H1 (cell line): ENCODE measurements around the gene MARK1. TPM values are rescaled to one million over a fixed set of nuclear protein-coding genes. Genes with fewer than 3 reads are reported as not detected.

Experiments
- CTCF ChIA-PET: fragments of 300-600 bp; sonication (Branson Sonifier 250); formaldehyde crosslinking; loops from one replicate; lab custom pipeline; 2021; ENCODE audit not compliant: partially characterized antibody; lab: Charles Lee
- POLR2A ChIA-PET: fragments of 300-600 bp; sonication (Branson Sonifier 250); formaldehyde crosslinking; loops from one replicate; lab custom pipeline; 2021; ENCODE audit warnings: inconsistent platforms; ENCODE audit not compliant: partially characterized antibody; lab: Charles Lee
- DNase-seq, 2 experiments: peaks; one replicate each; pipeline versions ENCODE4 v3.0.0 to v3.0.0-alpha.2; 2010 to 2022; ENCODE audit warnings: low spot score in 2 of 2, low read depth in 1 of 2, mixed read lengths in 1 of 2
- FAIRE-seq: peaks from 2 replicates; lab custom pipeline; 2011; peaks lifted over from hg19 to GRCh38; lab: Jason Lieb, UNC
- H2AFZ ChIP-seq: 2 replicates; pipeline ENCODE4 v1.8.1; 2012; ENCODE audit warnings: low read length, inconsistent platforms
- H2AK5ac ChIP-seq: 2 replicates; pipeline ENCODE4 v1.6.1; 2013; ENCODE audit warnings: low read depth, low read length
- H2BK120ac ChIP-seq: replicated peaks from 2 replicates; pipeline ENCODE3; 2013; ENCODE audit warnings: low read depth, low read length, inconsistent platforms
- H2BK12ac ChIP-seq: 2 replicates; pipeline ENCODE4 v1.6.1; 2013; ENCODE audit warnings: low read depth, low read length
- H2BK15ac ChIP-seq: 2 replicates; pipeline ENCODE4 v1.6.1; 2013; ENCODE audit warnings: low read length
- H2BK20ac ChIP-seq: 2 replicates; pipeline ENCODE4 v1.6.1; 2013; ENCODE audit warnings: low read length
- H2BK5ac ChIP-seq: 2 replicates; pipeline ENCODE4 v1.6.1; 2013; ENCODE audit warnings: low read depth, low read length
- H3K14ac ChIP-seq: 2 replicates; pipeline ENCODE4 v1.6.1; 2013; ENCODE audit warnings: inconsistent platforms; ENCODE audit not compliant: insufficient read length
- H3K18ac ChIP-seq: 2 replicates; pipeline ENCODE4 v1.6.1; 2013; ENCODE audit warnings: low read length; ENCODE audit errors: extremely low read depth
- H3K23ac ChIP-seq: 2 replicates; pipeline ENCODE4 v1.6.1; 2013; ENCODE audit warnings: inconsistent platforms; ENCODE audit not compliant: insufficient read length
- H3K23me2 ChIP-seq: 2 replicates; pipeline ENCODE4 v1.6.1; 2013; ENCODE audit warnings: low read depth, low read length
- H3K27ac ChIP-seq: 2 replicates; pipeline ENCODE4 v1.6.1; 2011; ENCODE audit warnings: low read depth, low read length, inconsistent platforms
- H3K27me3 ChIP-seq, 4 experiments: replicated peaks in 1 of 4; 1 replicate in 1 of 4; 2 replicates in 3 of 4; pipeline versions ENCODE4 v1.6.1 to v1.8.1; 2011 to 2013; ENCODE audit warnings: low read length in 3 of 4, mild to moderate bottlenecking in 3 of 4, inconsistent platforms in 2 of 4, mixed read lengths in 2 of 4, moderate library complexity in 1 of 4; ENCODE audit not compliant: control insufficient read depth in 3 of 4, insufficient read depth in 3 of 4; ENCODE audit errors: extremely low read depth in 1 of 4
- H3K36me3 ChIP-seq, 4 experiments: 2 replicates each; pipeline versions ENCODE4 v1.6.1 to v1.8.1; 2011 to 2013; ENCODE audit warnings: mild to moderate bottlenecking in 4 of 4, low read length in 3 of 4, moderate library complexity in 2 of 4, control low read depth in 1 of 4, inconsistent platforms in 1 of 4; ENCODE audit not compliant: insufficient read depth in 4 of 4, control insufficient read depth in 2 of 4
- H3K4ac ChIP-seq: replicated peaks from 2 replicates; pipeline ENCODE3; 2013; ENCODE audit warnings: low read length, low read depth, mixed read lengths, inconsistent platforms; ENCODE audit not compliant: insufficient read length
- H3K4me1 ChIP-seq, 4 experiments: replicated peaks in 1 of 4; 1 replicate in 1 of 4; 2 replicates in 3 of 4; pipeline versions ENCODE4 v1.6.1 to v1.8.1; 2011 to 2013; ENCODE audit warnings: low read length in 3 of 4, inconsistent platforms in 2 of 4, mixed read lengths in 1 of 4; ENCODE audit not compliant: insufficient read depth in 4 of 4, control insufficient read depth in 3 of 4
- H3K4me2 ChIP-seq, 2 experiments: 2 replicates each; pipeline versions ENCODE4 v1.6.1 to v1.8.1; 2011 to 2013; ENCODE audit warnings: low read depth in 2 of 2, low read length in 2 of 2, control low read depth in 1 of 2, inconsistent platforms in 1 of 2, mild to moderate bottlenecking in 1 of 2; ENCODE audit not compliant: insufficient read depth in 1 of 2
- H3K4me3 ChIP-seq, 4 experiments: fragments of 200-600, 300-600 bp in 1 of 4; sonication (generic), shearing (Covaris generic), sonication (Bioruptor Twin) in 1 of 4; 2 replicates each; pipeline versions ENCODE4 v1.5.1 to v1.8.1; 2011 to 2016; ENCODE audit warnings: low read length in 4 of 4, low read depth in 3 of 4, control low read depth in 2 of 4, inconsistent platforms in 2 of 4, mild to moderate bottlenecking in 2 of 4, mixed read lengths in 1 of 4, moderate library complexity in 1 of 4; ENCODE audit not compliant: insufficient read depth in 2 of 4; ENCODE audit errors: extremely low read depth in 1 of 4
- H3K56ac ChIP-seq: replicated peaks from 2 replicates; pipeline ENCODE3; 2013; ENCODE audit warnings: low read depth, mild to moderate bottlenecking, mixed read lengths, low read length, inconsistent platforms; ENCODE audit not compliant: insufficient read length
- H3K79me1 ChIP-seq: 2 replicates; pipeline ENCODE4 v1.6.1; 2013; ENCODE audit warnings: low read depth, low read length, control low read depth
- H3K79me2 ChIP-seq, 2 experiments: 2 replicates each; pipeline versions ENCODE4 v1.6.1 to v1.8.1; 2012 to 2013; ENCODE audit warnings: low read length in 2 of 2, mild to moderate bottlenecking in 2 of 2, inconsistent platforms in 1 of 2; ENCODE audit not compliant: insufficient read depth in 2 of 2, control insufficient read depth in 1 of 2
- H3K9ac ChIP-seq, 4 experiments: replicated peaks in 1 of 4; 1 replicate in 1 of 4; 2 replicates in 3 of 4; pipeline versions ENCODE4 v1.6.1 to v1.8.1; 2011 to 2013; ENCODE audit warnings: low read depth in 3 of 4, low read length in 3 of 4, control low read depth in 2 of 4, mild to moderate bottlenecking in 2 of 4, moderate library complexity in 2 of 4, inconsistent platforms in 1 of 4; ENCODE audit errors: extremely low read depth in 1 of 4
- H3K9me3 ChIP-seq, 2 experiments: 2 replicates each; pipeline versions ENCODE4 v1.6.1 to v1.8.1; 2012 to 2013; ENCODE audit warnings: mild to moderate bottlenecking in 2 of 2, moderate library complexity in 2 of 2, control low read depth in 1 of 2, inconsistent platforms in 1 of 2, low read depth in 1 of 2, low read length in 1 of 2, mixed read lengths in 1 of 2; ENCODE audit not compliant: insufficient read depth in 2 of 2
- H4K20me1 ChIP-seq, 2 experiments: replicated peaks in 1 of 2; 2 replicates each; pipeline versions ENCODE3 to v1.8.1; 2011 to 2013; ENCODE audit warnings: inconsistent platforms in 2 of 2, low read length in 2 of 2, mild to moderate bottlenecking in 1 of 2; ENCODE audit not compliant: insufficient read depth in 2 of 2, control insufficient read depth in 1 of 2
- H4K5ac ChIP-seq: 2 replicates; pipeline ENCODE4 v1.6.1; 2013; ENCODE audit warnings: low read length, low read depth, mixed read lengths, inconsistent platforms; ENCODE audit not compliant: insufficient read length
- H4K8ac ChIP-seq: 2 replicates; pipeline ENCODE4 v1.8.0; 2013; ENCODE audit warnings: mild to moderate bottlenecking, moderate library complexity, low read length, inconsistent platforms; ENCODE audit not compliant: insufficient read depth; ENCODE audit errors: extremely low read depth
- H4K91ac ChIP-seq: replicated peaks from 2 replicates; pipeline ENCODE3; 2013; ENCODE audit warnings: low read length, mixed read lengths, inconsistent platforms; ENCODE audit not compliant: insufficient read length
- NANOG ChIP-seq: IDR thresholded peaks from 2 replicates; pipeline ENCODE4 v1.6.1; 2011; ENCODE audit warnings: low read length, low read depth, mild to moderate bottlenecking, inconsistent platforms; ENCODE audit not compliant: insufficient read depth, poor library complexity, severe bottlenecking
- POU5F1 ChIP-seq: IDR thresholded peaks from 2 replicates; pipeline ENCODE4 v1.6.1; 2011; ENCODE audit warnings: low read depth, mild to moderate bottlenecking, low read length, moderate library complexity
- RBBP5 ChIP-seq: IDR thresholded peaks from 2 replicates; pipeline ENCODE4 v1.7.1; 2012; ENCODE audit warnings: low read depth, mild to moderate bottlenecking, inconsistent platforms, low read length, moderate library complexity, borderline replicate concordance
- SUZ12 ChIP-seq: fragments of 200-600 bp; sonication (generic); IDR thresholded peaks from 2 replicates; pipeline ENCODE4 v1.6.1; 2012; ENCODE audit warnings: mild to moderate bottlenecking, inconsistent platforms, low read length, moderate library complexity, mixed read lengths
- WGBS, 2 experiments: shearing (Covaris generic) in 1 of 2; methylation state at CpG; one replicate each; pipeline versions ENCODE4 v1.1.6 to v1.1.7; 2013 to 2015; ENCODE audit warnings: low lambda C conversion rate in 2 of 2, mixed read lengths in 2 of 2, inconsistent platforms in 1 of 2, low coverage in 1 of 2, missing lambda C conversion rate in 1 of 2; ENCODE audit not compliant: insufficient replicate concordance in 2 of 2, insufficient coverage in 1 of 2, insufficient read length in 1 of 2; ENCODE audit errors: extremely low coverage in 1 of 2, missing lambda C conversion rate in 1 of 2; 5-methylcytosine and 5-hydroxymethylcytosine counted together
- polyA plus RNA-seq, 7 experiments: library from polyadenylated mRNA; depleted of rRNA in 3 of 7; stranded (reverse) in 5 of 7; unstranded in 2 of 7; fragments of >200 nt in 5 of 7; fragments of 200-250 nt in 2 of 7; gene quantifications; 1 replicate in 5 of 7; 2 replicates in 1 of 7; 4 replicates in 1 of 7; pipeline versions ENCODE4 v1.2.1 to v1.2.3, GENCODE V29; 2011 to 2013; ENCODE audit warnings: missing spikeins in 2 of 7, mixed read lengths in 2 of 7
- total RNA-seq: library from RNA; stranded (reverse); fragmentation: NEBNext Ultra II Directional; extraction: Animal tissue kit (Norgen Biotek cat#: 25700); gene quantifications from 2 replicates; pipeline ENCODE4 v1.2.1, GENCODE V29; 2021
- TF ChIP-seq, protein P1 (sequence below): IDR thresholded peaks from 2 replicates; pipeline ENCODE4 v1.6.1; 2012; ENCODE audit warnings: low read length, inconsistent platforms

The MARK1 gene
- total and polyA plus RNA-seq, 2 of the 8 experiments (the other 6 are each of a cell fraction or from before 2014, with no cell fraction given): 5.5 to 20.5 TPM

DNA sequence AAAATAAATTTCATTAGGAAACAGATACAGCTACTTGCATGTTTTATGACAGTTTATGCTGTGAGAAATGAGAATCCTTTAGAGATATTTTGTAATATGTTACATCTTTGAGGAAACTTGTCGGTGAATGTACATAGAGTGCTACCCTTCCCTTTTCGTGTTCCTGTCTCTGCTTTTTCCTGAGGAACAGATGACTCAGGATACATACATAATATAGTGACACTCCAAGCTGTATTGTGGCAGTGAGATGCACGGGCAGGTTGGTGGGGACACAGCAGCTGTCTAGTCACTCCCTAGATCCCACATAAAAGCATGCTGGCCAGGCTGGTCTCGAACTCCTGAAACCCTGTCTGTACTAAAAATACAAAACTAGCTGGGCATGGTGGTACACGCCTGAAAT, 20.9 kb upstream of the MARK1 start:
- no peak overlapping the region for H2AFZ ChIP-seq
- FAIRE-seq (no peak), DNase-seq (no peak)
- no peak overlapping the region for H2BK15ac ChIP-seq
- no peak overlapping the region for H4K5ac ChIP-seq
- no peaks in the 10 kb centered on the region for H3K9me3 ChIP-seq
- no peak overlapping the region for H3K56ac ChIP-seq
- no peak overlapping the region for H3K4me3 ChIP-seq
- no peak overlapping the region for H4K91ac ChIP-seq
- 89% methylated on average over 5 of the region's 5 CpGs; no CpG with 5 or more reads in 1 of the 2 experiments for WGBS, 2 experiments
- H2BK20ac ChIP-seq: no peak overlapping the region
- H3K36me3 ChIP-seq: no peaks in the 10 kb centered on the region
- H2BK120ac ChIP-seq: no peak overlapping the region
- no peaks in the 10 kb centered on the region; the same call in 1 of the 2 replicates for H3K23me2 ChIP-seq
- no peaks in the 10 kb centered on the region for H3K79me1 ChIP-seq
- no peak overlapping the region for H2BK5ac ChIP-seq
- CTCF ChIA-PET: no interaction called here
- H3K23ac ChIP-seq: no peak overlapping the region
- no peak overlapping the region for H3K14ac ChIP-seq
- no peak overlapping the region for H3K4ac ChIP-seq
- no peaks in the 10 kb centered on the region for H3K79me2 ChIP-seq
- H3K4me2 ChIP-seq: no peak overlapping the region
- POLR2A ChIA-PET: no interaction called here
- H2BK12ac ChIP-seq: no peak overlapping the region
- no peak overlapping the region for H3K18ac ChIP-seq
- H3K27ac ChIP-seq: no peak overlapping the region
- H2AK5ac ChIP-seq: no peak overlapping the region
- H4K20me1 ChIP-seq: no peaks in the 10 kb centered on the region
- no peaks in the 10 kb centered on the region; a peak in 1 of 7 replicates for H3K4me1 ChIP-seq
- no peaks in the 10 kb centered on the region for H3K27me3 ChIP-seq
- H4K8ac ChIP-seq: no peak overlapping the region
- no peak overlapping the region for H3K9ac ChIP-seq
- TF ChIP-seq POU5F1: no peak
- TF ChIP-seq RBBP5: no peak
- TF ChIP-seq SUZ12: no peak
- TF ChIP-seq, protein P1, sequence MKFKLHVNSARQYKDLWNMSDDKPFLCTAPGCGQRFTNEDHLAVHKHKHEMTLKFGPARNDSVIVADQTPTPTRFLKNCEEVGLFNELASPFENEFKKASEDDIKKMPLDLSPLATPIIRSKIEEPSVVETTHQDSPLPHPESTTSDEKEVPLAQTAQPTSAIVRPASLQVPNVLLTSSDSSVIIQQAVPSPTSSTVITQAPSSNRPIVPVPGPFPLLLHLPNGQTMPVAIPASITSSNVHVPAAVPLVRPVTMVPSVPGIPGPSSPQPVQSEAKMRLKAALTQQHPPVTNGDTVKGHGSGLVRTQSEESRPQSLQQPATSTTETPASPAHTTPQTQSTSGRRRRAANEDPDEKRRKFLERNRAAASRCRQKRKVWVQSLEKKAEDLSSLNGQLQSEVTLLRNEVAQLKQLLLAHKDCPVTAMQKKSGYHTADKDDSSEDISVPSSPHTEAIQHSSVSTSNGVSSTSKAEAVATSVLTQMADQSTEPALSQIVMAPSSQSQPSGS: no peak
- TF ChIP-seq NANOG: no peak
